MM.1S (cell line): Measurements from ENCODE around the gene PPP5C.

Experiments
- DNase-seq: peaks from one replicate; pipeline ENCODE4 v3.0.0-alpha.2; 2015
- H2AFZ ChIP-seq: fragments of 300-600 bp; sonication (generic); 2 replicates; pipeline ENCODE4 v1.6.0; 2016; ENCODE audit warnings: antibody characterized with exemption, low read length
- H3F3A ChIP-seq: fragments of 300-600 bp; sonication (generic); 2 replicates; pipeline ENCODE4 v1.6.1; 2016; ENCODE audit warnings: mild to moderate bottlenecking, antibody characterized with exemption, low read length, moderate library complexity, mixed read lengths; ENCODE audit not compliant: insufficient read depth
- H3K27ac ChIP-seq: fragments of 300-600 bp; sonication (generic); 2 replicates; pipeline ENCODE4 v1.5.1; 2016; ENCODE audit warnings: mild to moderate bottlenecking, low read length
- H3K27me3 ChIP-seq: fragments of 300-600 bp; sonication (generic); replicated peaks from 2 replicates; pipeline ENCODE4 v1.6.0; 2016; ENCODE audit warnings: low read length; ENCODE audit not compliant: insufficient read depth
- H3K36me3 ChIP-seq: fragments of 300-600 bp; sonication (generic); replicated peaks from 2 replicates; pipeline ENCODE4 v1.6.1; 2016; ENCODE audit warnings: mild to moderate bottlenecking, low read length, mixed read lengths; ENCODE audit not compliant: insufficient read depth
- H3K4me1 ChIP-seq: fragments of 300-600 bp; sonication (generic); 2 replicates; pipeline ENCODE4 v1.6.1; 2016; ENCODE audit warnings: low read length, mixed read lengths
- H3K4me2 ChIP-seq: fragments of 300-600 bp; sonication (generic); 2 replicates; pipeline ENCODE4 v1.6.0; 2016; ENCODE audit warnings: low read depth, low read length
- H3K4me3 ChIP-seq: fragments of 300-600 bp; sonication (generic); 2 replicates; pipeline ENCODE4 v1.5.1; 2016; ENCODE audit warnings: low read length, mixed read lengths
- H3K79me2 ChIP-seq: fragments of 300-600 bp; sonication (generic); 2 replicates; pipeline ENCODE4 v1.6.1; 2016; ENCODE audit warnings: mixed run types, low read length, mixed read lengths
- H3K9ac ChIP-seq: fragments of 300-600 bp; sonication (generic); 2 replicates; pipeline ENCODE4 v1.6.1; 2016; ENCODE audit warnings: low read length, mixed read lengths
- H3K9me2 ChIP-seq: fragments of 300-600 bp; sonication (generic); replicated peaks from 2 replicates; pipeline ENCODE4 v1.6.1; 2016; ENCODE audit warnings: mild to moderate bottlenecking, low read length, mixed read lengths; ENCODE audit not compliant: insufficient read depth
- H3K9me3 ChIP-seq: fragments of 300-600 bp; sonication (generic); replicated peaks from 2 replicates; pipeline ENCODE4 v1.6.1; 2016; ENCODE audit warnings: mild to moderate bottlenecking, low read length, mixed read lengths; ENCODE audit not compliant: insufficient read depth
- H4K20me1 ChIP-seq: fragments of 300-600 bp; sonication (generic); 2 replicates; pipeline ENCODE4 v1.6.1; 2016; ENCODE audit warnings: mild to moderate bottlenecking, low read length, moderate library complexity, mixed read lengths; ENCODE audit not compliant: insufficient read depth
- EZH2 ChIP-seq: fragments of 300-600 bp; sonication (generic); optimal IDR thresholded peaks from 2 replicates; pipeline ENCODE3; 2017; ENCODE audit warnings: low read depth, mild to moderate bottlenecking, antibody characterized with exemption, low read length, mixed read lengths
- EZH2phosphoT487 ChIP-seq: fragments of 300-600 bp; sonication (generic); IDR thresholded peaks from 2 replicates; pipeline ENCODE4 v1.6.1; 2018; ENCODE audit warnings: antibody characterized with exemption, low read length
- TF ChIP-seq, protein P1 (sequence below): fragments of 300-600 bp; sonication (generic); IDR thresholded peaks from 2 replicates; pipeline ENCODE4 v1.5.1; 2016; ENCODE audit warnings: antibody characterized with exemption, low read length, mixed read lengths

Gene PPP5C

GRCh38 chr19:46384396-46384795 lies 37.5 kb downstream of the PPP5C start:
- Histone ChIP-seq H3K79me2 (no peaks in the 10 kb centered on the region), H3K9ac (no peak overlapping the region), H2AFZ (no peak overlapping the region), H3K9me3 (no peaks in the 10 kb centered on the region), H3K27ac (no peak overlapping the region), H3F3A (no peaks in the 10 kb centered on the region), H3K4me3 (no peak overlapping the region), H3K36me3 (no peaks in the 10 kb centered on the region; the same call in 1 of the 2 replicates), H3K9me2 (no peaks in the 10 kb centered on the region), H3K4me2 (no peak overlapping the region), H3K4me1 (no peaks in the 10 kb centered on the region), H3K27me3 (no peaks in the 10 kb centered on the region), H4K20me1 (no peaks in the 10 kb centered on the region)
- no peak for TF ChIP-seq EZH2phosphoT487
- TF ChIP-seq EZH2 = no peak
- TF ChIP-seq, protein P1, sequence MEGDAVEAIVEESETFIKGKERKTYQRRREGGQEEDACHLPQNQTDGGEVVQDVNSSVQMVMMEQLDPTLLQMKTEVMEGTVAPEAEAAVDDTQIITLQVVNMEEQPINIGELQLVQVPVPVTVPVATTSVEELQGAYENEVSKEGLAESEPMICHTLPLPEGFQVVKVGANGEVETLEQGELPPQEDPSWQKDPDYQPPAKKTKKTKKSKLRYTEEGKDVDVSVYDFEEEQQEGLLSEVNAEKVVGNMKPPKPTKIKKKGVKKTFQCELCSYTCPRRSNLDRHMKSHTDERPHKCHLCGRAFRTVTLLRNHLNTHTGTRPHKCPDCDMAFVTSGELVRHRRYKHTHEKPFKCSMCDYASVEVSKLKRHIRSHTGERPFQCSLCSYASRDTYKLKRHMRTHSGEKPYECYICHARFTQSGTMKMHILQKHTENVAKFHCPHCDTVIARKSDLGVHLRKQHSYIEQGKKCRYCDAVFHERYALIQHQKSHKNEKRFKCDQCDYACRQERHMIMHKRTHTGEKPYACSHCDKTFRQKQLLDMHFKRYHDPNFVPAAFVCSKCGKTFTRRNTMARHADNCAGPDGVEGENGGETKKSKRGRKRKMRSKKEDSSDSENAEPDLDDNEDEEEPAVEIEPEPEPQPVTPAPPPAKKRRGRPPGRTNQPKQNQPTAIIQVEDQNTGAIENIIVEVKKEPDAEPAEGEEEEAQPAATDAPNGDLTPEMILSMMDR = no peak
- DNase-seq = no peak

DNA sequence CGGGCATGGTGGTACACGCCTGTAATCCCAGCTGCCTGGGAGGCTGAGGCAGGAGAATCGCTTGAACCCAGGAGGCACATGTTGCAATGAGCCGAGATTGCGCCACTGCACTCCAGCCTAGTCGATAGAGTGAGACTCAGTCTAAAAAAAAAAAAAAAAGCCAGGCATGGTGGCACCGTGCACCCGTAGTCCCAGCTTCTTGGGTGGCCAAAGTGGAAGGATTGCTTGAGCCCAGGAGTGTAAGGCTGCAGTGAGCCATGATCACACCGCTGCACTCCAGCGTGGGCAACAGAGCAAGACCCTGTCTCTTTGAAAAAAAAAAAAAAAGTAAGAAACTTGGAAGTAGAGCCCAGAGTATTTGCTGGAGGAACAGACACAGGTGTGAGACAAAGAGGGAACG lies 38.7 kb downstream of the PPP5C start:
- no peaks in the 10 kb centered on the region for H3K79me2 ChIP-seq
- no peak overlapping the region for H3K27ac ChIP-seq
- no peaks in the 10 kb centered on the region for H3F3A ChIP-seq
- no peak for DNase-seq
- no peaks in the 10 kb centered on the region for H3K4me1 ChIP-seq
- TF ChIP-seq EZH2 = no peak
- TF ChIP-seq, protein P1 = no peak
- no peak overlapping the region for H2AFZ ChIP-seq
- H3K36me3 ChIP-seq = no peaks in the 10 kb centered on the region; the same call in 1 of the 2 replicates
- no peaks in the 10 kb centered on the region for H3K9me2 ChIP-seq
- no peaks in the 10 kb centered on the region for H4K20me1 ChIP-seq
- no peaks in the 10 kb centered on the region for H3K27me3 ChIP-seq
- H3K4me3 ChIP-seq = no peak overlapping the region
- no peak overlapping the region for H3K4me2 ChIP-seq
- H3K9me3 ChIP-seq = no peaks in the 10 kb centered on the region
- H3K9ac ChIP-seq = no peak overlapping the region

- Histone ChIP-seq H3K4me1 (no peaks in the 10 kb centered on the region), H3F3A (no peaks in the 10 kb centered on the region), H3K36me3 (no peaks in the 10 kb centered on the region; the same call in 1 of the 2 replicates), H2AFZ (no peak overlapping the region), H3K27me3 (no peaks in the 10 kb centered on the region), H4K20me1 (no peaks in the 10 kb centered on the region), H3K9ac (no peak overlapping the region), H3K27ac (no peak overlapping the region), H3K4me2 (no peak overlapping the region), H3K4me3 (no peak overlapping the region), H3K9me2 (no peaks in the 10 kb centered on the region), H3K79me2 (no peaks in the 10 kb centered on the region), H3K9me3 (no peaks in the 10 kb centered on the region)
- TF ChIP-seq, protein P1 = no peak
- TF ChIP-seq EZH2phosphoT487 = no peak
- no peak for TF ChIP-seq EZH2
- DNase-seq = no peak
These were observed 39.3 kb downstream of the PPP5C start for GRCh38 chr19:46386151-46386550.
